Measurements from ENCODE around the gene TSSK2. TPM values are rescaled to one million over a fixed set of nuclear protein-coding genes. Genes with fewer than 3 reads are reported as not detected.

Gene TSSK2
- total and polyA plus RNA-seq, 2 of the 8 experiments (the other 6 are each of a cell fraction or from before 2014, with no cell fraction given) = not detected

- H4K8ac ChIP-seq (ENCODE audit: extremely low read depth, insufficient read depth, low read length) = no peak overlapping the region
- peak overlapping the region; percentile 32 for H3K56ac ChIP-seq (replicated peaks; ENCODE audit: insufficient read length, low read depth, low read length)
- H3K23me2 ChIP-seq (ENCODE audit: low read depth, low read length) = peaks cover 9% of the 10 kb centered on the region
- FAIRE-seq (no peak), DNase-seq (ENCODE audit: low read depth in 1 of 2, low spot score in 2 of 2) (no peak)
- H3K18ac ChIP-seq (ENCODE audit: extremely low read depth, low read length) = peak overlapping the region; percentile 78
- peaks cover 19% of the 10 kb centered on the region for H3K79me1 ChIP-seq (ENCODE audit: low read depth, low read length)
- H2AK5ac ChIP-seq (ENCODE audit: low read depth, low read length) = no peak overlapping the region
- peak overlapping the region; percentile 50 to 93 for H3K4me2 ChIP-seq (ENCODE audit: insufficient read depth in 1 of 2, low read depth in 2 of 2, low read length in 2 of 2)
- H3K14ac ChIP-seq (ENCODE audit: insufficient read length) = no peak overlapping the region
- H3K4me1 ChIP-seq (replicated peaks in 1 of 4; ENCODE audit: control insufficient read depth in 3 of 4, insufficient read depth in 4 of 4, low read length in 3 of 4) = peaks cover 0 to 9% (median 6%) of the 10 kb centered on the region in 4 experiments; a peak in 5 of 7 replicates
- peaks cover 16 to 24% of the 10 kb centered on the region in 2 experiments for H4K20me1 ChIP-seq (replicated peaks in 1 of 2; ENCODE audit: control insufficient read depth in 1 of 2, insufficient read depth in 2 of 2, low read length in 2 of 2)
- ChIA-PET CTCF (ENCODE audit: partially characterized antibody) (interaction anchor here (0.6 to 2.4 kb wide), 7 partner anchors 10 to 1195 kb away, joined by 3 to 8 read pairs (median 4); no protein-coding TSS in a partner anchor), POLR2A (ENCODE audit: partially characterized antibody) (interaction anchor here (0.5 to 3.6 kb wide), 11 partner anchors 10 to 324 kb away, joined by 3 to 21 read pairs (median 5); partner anchors contain the start of genes C22orf39 and ESS2)
- H4K5ac ChIP-seq (ENCODE audit: insufficient read length, low read depth, low read length) = peak overlapping the region; percentile 1
- H3K27me3 ChIP-seq (replicated peaks in 1 of 4; ENCODE audit: control insufficient read depth in 3 of 4, extremely low read depth in 1 of 4, insufficient read depth in 3 of 4, low read length in 3 of 4) = no peaks in the 10 kb centered on the region
- H3K27ac ChIP-seq (ENCODE audit: low read depth, low read length) = peak overlapping the region; percentile 59
- peak overlapping the region; percentile 41 to 98 (median 50) for H3K4me3 ChIP-seq (ENCODE audit: extremely low read depth in 1 of 4, insufficient read depth in 2 of 4, low read depth in 3 of 4, low read length in 4 of 4)
- no peak overlapping the region for H2BK20ac ChIP-seq (ENCODE audit: low read length)
- H2BK5ac ChIP-seq (ENCODE audit: low read depth, low read length) = peak overlapping the region; percentile 48; the same call in 1 of the 2 replicates
- H2BK15ac ChIP-seq (ENCODE audit: low read length) = peak overlapping the region; percentile 61; the same call in 1 of the 2 replicates
- H2AFZ ChIP-seq (ENCODE audit: low read length) = peak overlapping the region; percentile 72; the same call in 1 of the 2 replicates
- peak overlapping the region; percentile 44 for H4K91ac ChIP-seq (replicated peaks; ENCODE audit: insufficient read length, low read length)
- H2BK120ac ChIP-seq (replicated peaks; ENCODE audit: low read depth, low read length) = no peak overlapping the region
- H3K23ac ChIP-seq (ENCODE audit: insufficient read length) = no peak overlapping the region
- H3K79me2 ChIP-seq (ENCODE audit: control insufficient read depth in 1 of 2, insufficient read depth in 2 of 2, low read length in 2 of 2) = peaks cover 7 to 38% of the 10 kb centered on the region in 2 experiments
- H3K9me3 ChIP-seq (ENCODE audit: insufficient read depth in 2 of 2, low read depth in 1 of 2, low read length in 1 of 2) = no peaks in the 10 kb centered on the region
- WGBS, 2 experiments (ENCODE audit: extremely low coverage in 1 of 2, insufficient coverage in 1 of 2, insufficient read length in 1 of 2, insufficient replicate concordance in 2 of 2, low coverage in 1 of 2, low lambda C conversion rate in 2 of 2, missing lambda C conversion rate in 1 of 2) = 21% methylated on average over 26 of the region's 27 CpGs; no CpG with 5 or more reads in 1 of the 2 experiments
- peak overlapping the region; percentile 75; the same call in 1 of the 2 replicates for H2BK12ac ChIP-seq (ENCODE audit: low read depth, low read length)
- peak overlapping the region in 3 of 4 experiments; percentile 35 to 45 (median 36); a peak in 5 of 7 replicates for H3K9ac ChIP-seq (replicated peaks in 1 of 4; ENCODE audit: extremely low read depth in 1 of 4, low read depth in 3 of 4, low read length in 3 of 4)
- H3K4ac ChIP-seq (replicated peaks; ENCODE audit: insufficient read length, low read depth, low read length) = peak overlapping the region; percentile 44
- H3K36me3 ChIP-seq (ENCODE audit: control insufficient read depth in 2 of 4, insufficient read depth in 4 of 4, low read length in 3 of 4) = no peaks in the 10 kb centered on the region; a peak in 2 of 8 replicates
- no peak for TF ChIP-seq SIRT6 (IDR thresholded peaks at IDR 0.05; ENCODE audit: low read length)
- TF ChIP-seq EZH2 (IDR thresholded peaks at IDR 0.05; ENCODE audit: low read depth, low read length, severe bottlenecking) = no peak
- TF ChIP-seq SIX5 (IDR thresholded peaks at IDR 0.05; ENCODE audit: low read depth, low read length) = no peak
- no peak for TF ChIP-seq KDM4A (IDR thresholded peaks at IDR 0.05; ENCODE audit: low read depth, low read length, severe bottlenecking)
- no peak for TF ChIP-seq MAFK (IDR thresholded peaks at IDR 0.05; ENCODE audit: low read depth, low read length)
- no peak for TF ChIP-seq YY1 (IDR thresholded peaks at IDR 0.05; ENCODE audit: low read depth, low read length)
- TF ChIP-seq POLR2AphosphoS5 (IDR thresholded peaks at IDR 0.05; ENCODE audit: low read depth, low read length) = 0 out of 2 replicates have a peak, but pooled peaks have one; percentile 2
- TF ChIP-seq ASH2L (IDR thresholded peaks at IDR 0.05; ENCODE audit: low read length) = no peak
- no peak for TF ChIP-seq CREB1 (IDR thresholded peaks at IDR 0.05)
- no peak for TF ChIP-seq SRF (IDR thresholded peaks at IDR 0.05; ENCODE audit: low read depth, low read length)
- no peak for TF ChIP-seq HDAC6 (IDR thresholded peaks at IDR 0.05; ENCODE audit: low read depth, low read length)
- no peak for TF ChIP-seq BRCA1 (IDR thresholded peaks at IDR 0.05; ENCODE audit: low read depth, low read length)
- TF ChIP-seq HDAC2 (IDR thresholded peaks at IDR 0.05; ENCODE audit: borderline replicate concordance in 1 of 2, low read depth in 2 of 2, low read length in 2 of 2) = no peak
These were observed 8.2 kb upstream of the TSSK2 start for GRCh38 chr22:19122752-19123492.

Measured in H1 (cell line).